Skeletal muscle tissue (tissue), 4 donors: ENCODE results near the gene GYS1. TPM values are rescaled to one million over a fixed set of nuclear protein-coding genes. Genes with fewer than 3 reads are reported as not detected.

Experiments used
- H3K27ac ChIP-seq: one replicate; pipeline ENCODE4 v1.7.0; 2013; ENCODE audit warnings: mild to moderate bottlenecking, low read depth, low read length, inconsistent platforms
- H3K27me3 ChIP-seq, 3 donors: one replicate each; pipeline ENCODE4 v1.7.0; 2013; ENCODE audit warnings: low read length in 3 of 3; ENCODE audit not compliant: control insufficient read depth in 3 of 3, insufficient read depth in 3 of 3
- H3K36me3 ChIP-seq, 3 donors: one replicate each; pipeline ENCODE4 v1.7.0; 2013; ENCODE audit warnings: low read length in 3 of 3; ENCODE audit not compliant: control insufficient read depth in 3 of 3, insufficient read depth in 3 of 3
- H3K4me1 ChIP-seq, 3 donors: one replicate each; pipeline ENCODE4 v1.7.0; 2013; ENCODE audit warnings: low read length in 3 of 3, mild to moderate bottlenecking in 3 of 3; ENCODE audit not compliant: control insufficient read depth in 3 of 3, insufficient read depth in 3 of 3
- H3K4me3 ChIP-seq, 3 donors: one replicate each; pipeline ENCODE4 v1.7.0; 2013; ENCODE audit warnings: low read length in 3 of 3
- H3K9ac ChIP-seq, 3 donors: one replicate each; pipeline ENCODE4 v1.7.0; 2013; ENCODE audit warnings: low read length in 3 of 3, mild to moderate bottlenecking in 3 of 3, moderate library complexity in 2 of 3, low read depth in 1 of 3
- H3K9me3 ChIP-seq, 3 donors: one replicate each; pipeline ENCODE4 v1.7.0; 2013; ENCODE audit warnings: low read length in 3 of 3; ENCODE audit not compliant: control insufficient read depth in 3 of 3
- total RNA-seq: library from RNA; depleted of rRNA; stranded (reverse); fragments of >200 nt; gene quantifications from one replicate; pipeline ENCODE4 v1.2.3, GENCODE V29; 2014
- donor health status: Osteomylitis.

The GYS1 gene
- total RNA-seq, 1 donor from 2014 or later = 42.8 TPM

- no peaks in the 10 kb centered on the region for H3K27me3 ChIP-seq
- no peak overlapping the region for H3K27ac ChIP-seq
- no peak overlapping the region for H3K4me3 ChIP-seq
- H3K9ac ChIP-seq = no peak overlapping the region
- H3K9me3 ChIP-seq = no peaks in the 10 kb centered on the region
- peaks cover 0 to 5% (median 3%) of the 10 kb centered on the region in 3 donors for H3K36me3 ChIP-seq
- H3K4me1 ChIP-seq = peaks cover 22 to 35% (median 23%) of the 10 kb centered on the region in 3 donors
Measured at GRCh38 chr19:48958006-48958405, 35.1 kb downstream of the GYS1 start.

GRCh38 chr19:48955308-48955958 is 37.7 kb downstream of the GYS1 start:
- Histone ChIP-seq H3K36me3 (peaks cover 0 to 5% (median 3%) of the 10 kb centered on the region in 3 donors), H3K27me3 (no peaks in the 10 kb centered on the region), H3K9me3 (no peaks in the 10 kb centered on the region), H3K4me3 (peak overlapping the region; percentile 80 to 89 (median 88)), H3K4me1 (peaks cover 14 to 27% (median 18%) of the 10 kb centered on the region in 3 donors), H3K27ac (peak overlapping the region; percentile 74), H3K9ac (peak overlapping the region; percentile 89 to 93 (median 90))

- Histone ChIP-seq H3K36me3 (peaks cover 0 to 5% (median 3%) of the 10 kb centered on the region in 3 donors), H3K9ac (peak within 1 kb of the TSS; percentile 89 to 93 (median 90)), H3K9me3 (no peaks in the 10 kb centered on the region), H3K27me3 (no peaks in the 10 kb centered on the region), H3K27ac (peak within 1 kb of the TSS; percentile 74), H3K4me1 (peaks cover 14 to 27% (median 18%) of the 10 kb centered on the region in 3 donors), H3K4me3 (peak within 1 kb of the TSS; percentile 80 to 89 (median 88))
Measured at GRCh38 chr19:48954595-48955307, 38.4 kb downstream of the GYS1 start, which contains the start of gene BAX. BAX (plus strand) TSS chr19:48954875; CDS start chr19:48954929, 54 bp downstream.

- H3K4me1 ChIP-seq = peaks cover 14 to 27% (median 18%) of the 10 kb centered on the region in 3 donors
- H3K9me3 ChIP-seq = no peaks in the 10 kb centered on the region
- H3K9ac ChIP-seq = peak overlapping the region; percentile 57 to 75 (median 66)
- H3K36me3 ChIP-seq = peaks cover 0 to 5% (median 3%) of the 10 kb centered on the region in 3 donors
- H3K27ac ChIP-seq = peak overlapping the region; percentile 74
- H3K27me3 ChIP-seq = no peaks in the 10 kb centered on the region
- peak overlapping the region; percentile 76 to 89 (median 80) for H3K4me3 ChIP-seq
Measured at GRCh38 chr19:48953990-48954594, 39.0 kb downstream of the GYS1 start.

GRCh38 chr19:48953141-48953540 is 40.0 kb downstream of the GYS1 start:
- H3K36me3 ChIP-seq = peaks cover 0 to 5% (median 3%) of the 10 kb centered on the region in 3 donors
- H3K9ac ChIP-seq = no peak overlapping the region
- no peak overlapping the region for H3K27ac ChIP-seq
- peaks cover 14 to 27% (median 18%) of the 10 kb centered on the region in 3 donors for H3K4me1 ChIP-seq
- no peaks in the 10 kb centered on the region for H3K27me3 ChIP-seq
- no peak overlapping the region for H3K4me3 ChIP-seq
- H3K9me3 ChIP-seq = no peaks in the 10 kb centered on the region

GRCh38 chr19:48950830-48951519 is 42.1 kb downstream of the GYS1 start:
- no peaks in the 10 kb centered on the region for H3K36me3 ChIP-seq
- peaks cover 17 to 34% (median 19%) of the 10 kb centered on the region in 3 donors for H3K4me1 ChIP-seq
- no peak overlapping the region for H3K27ac ChIP-seq
- H3K4me3 ChIP-seq = no peak overlapping the region
- no peaks in the 10 kb centered on the region for H3K27me3 ChIP-seq
- no peak overlapping the region for H3K9ac ChIP-seq
- H3K9me3 ChIP-seq = no peaks in the 10 kb centered on the region

GRCh38 chr19:48950159-48950558 is 43.0 kb downstream of the GYS1 start:
- H3K9me3 ChIP-seq = no peaks in the 10 kb centered on the region

GRCh38 chr19:48947258-48947542 is 45.9 kb downstream of the GYS1 start:
- H3K27ac ChIP-seq = no peak overlapping the region
- peak overlapping the region in 1 of 3 donors; percentile 1 for H3K9ac ChIP-seq
- no peaks in the 10 kb centered on the region for H3K36me3 ChIP-seq
- H3K4me3 ChIP-seq = no peak overlapping the region
- no peaks in the 10 kb centered on the region for H3K27me3 ChIP-seq
- peaks cover 4 to 10% (median 4%) of the 10 kb centered on the region in 3 donors for H3K4me1 ChIP-seq
- H3K9me3 ChIP-seq = no peaks in the 10 kb centered on the region

More at GRCh38 chr19:48950159-48950558, 43.0 kb downstream of the GYS1 start:
- Histone ChIP-seq H3K36me3 (no peaks in the 10 kb centered on the region), H3K27me3 (no peaks in the 10 kb centered on the region), H3K4me1 (peaks cover 9 to 26% (median 11%) of the 10 kb centered on the region in 3 donors), H3K4me3 (no peak overlapping the region), H3K9ac (no peak overlapping the region), H3K27ac (no peak overlapping the region)

- Histone ChIP-seq H3K9me3 (no peaks in the 10 kb centered on the region), H3K9ac (peak overlapping the region in 1 of 3 donors; percentile 1), H3K4me1 (peaks cover 4 to 10% (median 4%) of the 10 kb centered on the region in 3 donors), H3K27me3 (no peaks in the 10 kb centered on the region), H3K27ac (no peak overlapping the region), H3K36me3 (no peaks in the 10 kb centered on the region), H3K4me3 (no peak overlapping the region)
Measured at GRCh38 chr19:48946463-48947257, 46.4 kb downstream of the GYS1 start.
